Hematopoietic multipotent progenitor cell treated with erythropoietin and hydrocortisone succinate and interleukin-3 and kit ligand, for 8 days (in vitro differentiated cells): ENCODE measurements around the gene MMADHC.
"Not testable (repeated sequence)": the region's sequence is repeated elsewhere in the genome, so short reads cannot be mapped to it uniquely, and the experiment has no call there.

Experiments
- DNase-seq: peaks from one replicate; pipeline ENCODE4 v3.0.0-alpha.2; 2015

MMADHC gene

GRCh38 chr2:149594411-149594810 lies 6.8 kb upstream of the MMADHC start:
- DNase-seq: no peak

GRCh38 chr2:149587950-149588487 lies 444 bp upstream of the MMADHC start:
- DNase-seq: no peak

GRCh38 chr2:149586898-149587219 lies 716 bp downstream of the MMADHC start:
- no peak for DNase-seq

- DNase-seq: peak; percentile 85
Observed at GRCh38 chr2:149586063-149586462, 1.5 kb downstream of the MMADHC start.

- DNase-seq: no peak
Observed at GRCh38 chr2:149585166-149585885, 2.2 kb downstream of the MMADHC start.

GRCh38 chr2:149579972-149580882 lies 7.3 kb downstream of the MMADHC start:
- peak; percentile 32 for DNase-seq

- no peak for DNase-seq
Observed at GRCh38 chr2:149577269-149577668, 10.3 kb downstream of the MMADHC start.

- no peak for DNase-seq
Observed at GRCh38 chr2:149575752-149576151, 11.8 kb downstream of the MMADHC start.

GRCh38 chr2:149575277-149575676 lies 12.3 kb downstream of the MMADHC start:
- DNase-seq: no peak

- no peak for DNase-seq
Observed at GRCh38 chr2:149573760-149574159, 13.8 kb downstream of the MMADHC start.

- DNase-seq: no peak
Observed at GRCh38 chr2:149572102-149572953, 15.2 kb downstream of the MMADHC start.

GRCh38 chr2:149568138-149568537 lies 19.4 kb downstream of the MMADHC start:
- DNase-seq: no peak

- DNase-seq: no peak
Observed at GRCh38 chr2:149566652-149567051, 20.9 kb downstream of the MMADHC start.

- DNase-seq: not testable (repeated sequence)
Observed at GRCh38 chr2:149565625-149566024, 21.9 kb downstream of the MMADHC start.

GRCh38 chr2:149564983-149565382 lies 22.6 kb downstream of the MMADHC start:
- no peak for DNase-seq

- no peak for DNase-seq
Observed at GRCh38 chr2:149564097-149564496, 23.5 kb downstream of the MMADHC start.

- DNase-seq: no peak
Observed at GRCh38 chr2:149562324-149562723, 25.3 kb downstream of the MMADHC start.

GRCh38 chr2:149561309-149561926 lies 26.2 kb downstream of the MMADHC start:
- DNase-seq: peak; percentile 52

- DNase-seq: no peak
Observed at GRCh38 chr2:149559341-149560068, 28.1 kb downstream of the MMADHC start.

GRCh38 chr2:149556452-149556851 lies 31.1 kb downstream of the MMADHC start:
- DNase-seq: no peak

GRCh38 chr2:149552830-149553229 lies 34.7 kb downstream of the MMADHC start:
- DNase-seq: no peak

GRCh38 chr2:149552226-149552625 lies 35.3 kb downstream of the MMADHC start:
- DNase-seq: no peak
